ENCODE data around the gene ESRP2.

The ESRP2 gene

GRCh38 chr16:68223072-68223471, 12.9 kb downstream of the ESRP2 start:
- DNase-seq (ENCODE audit: low read depth in 1 of 2, low spot score in 1 of 2): no peak

- DNase-seq (ENCODE audit: low read depth in 1 of 2, low spot score in 1 of 2): no peak
Observed at GRCh38 chr16:68219725-68220351, 16.1 kb downstream of the ESRP2 start.

GRCh38 chr16:68217506-68217905, 18.4 kb downstream of the ESRP2 start:
- DNase-seq (ENCODE audit: low read depth in 1 of 2, low spot score in 1 of 2): no peak

GRCh38 chr16:68216240-68216639, 19.7 kb downstream of the ESRP2 start:
- no peak for DNase-seq (ENCODE audit: low read depth in 1 of 2, low spot score in 1 of 2)

- DNase-seq (ENCODE audit: low read depth in 1 of 2, low spot score in 1 of 2): no peak
Observed at GRCh38 chr16:68215302-68215701, 20.6 kb downstream of the ESRP2 start.

- no peak for DNase-seq (ENCODE audit: low read depth in 1 of 2, low spot score in 1 of 2)
Observed at GRCh38 chr16:68214726-68215125, 21.2 kb downstream of the ESRP2 start.

- DNase-seq (ENCODE audit: low read depth in 1 of 2, low spot score in 1 of 2): no peak
Observed at GRCh38 chr16:68206245-68206644, 29.7 kb downstream of the ESRP2 start.

- DNase-seq (ENCODE audit: low read depth in 1 of 2, low spot score in 1 of 2): no peak
Observed at GRCh38 chr16:68202091-68202519, 33.8 kb downstream of the ESRP2 start.

GRCh38 chr16:68200088-68200783, 35.7 kb downstream of the ESRP2 start:
- DNase-seq (ENCODE audit: low read depth in 1 of 2, low spot score in 1 of 2): no peak

- no peak for DNase-seq (ENCODE audit: low read depth in 1 of 2, low spot score in 1 of 2)
Observed at GRCh38 chr16:68197250-68197649, 38.7 kb downstream of the ESRP2 start.

GRCh38 chr16:68194251-68194650, 41.7 kb downstream of the ESRP2 start:
- no peak for DNase-seq (ENCODE audit: low read depth in 1 of 2, low spot score in 1 of 2)

- DNase-seq (ENCODE audit: low read depth in 1 of 2, low spot score in 1 of 2): no peak
Observed at GRCh38 chr16:68190736-68191510, 45.0 kb downstream of the ESRP2 start.

- DNase-seq (ENCODE audit: low read depth in 1 of 2, low spot score in 1 of 2): no peak
Observed at GRCh38 chr16:68190081-68190480, 45.8 kb downstream of the ESRP2 start.

GRCh38 chr16:68188170-68188569, 47.8 kb downstream of the ESRP2 start:
- DNase-seq (ENCODE audit: low read depth in 1 of 2, low spot score in 1 of 2): no peak

- DNase-seq (ENCODE audit: low read depth in 1 of 2, low spot score in 1 of 2): no peak
Observed at GRCh38 chr16:68187505-68187904, 48.4 kb downstream of the ESRP2 start.

- DNase-seq (ENCODE audit: low read depth in 1 of 2, low spot score in 1 of 2): no peak
Observed at GRCh38 chr16:68186877-68187276, 49.0 kb downstream of the ESRP2 start.

GRCh38 chr16:68183046-68183445, 52.9 kb downstream of the ESRP2 start:
- DNase-seq (ENCODE audit: low read depth in 1 of 2, low spot score in 1 of 2): no peak

- DNase-seq (ENCODE audit: low read depth in 1 of 2, low spot score in 1 of 2): no peak
Observed at GRCh38 chr16:68179855-68180254, 56.1 kb downstream of the ESRP2 start.

GRCh38 chr16:68179196-68179795, 56.6 kb downstream of the ESRP2 start:
- no peak for DNase-seq (ENCODE audit: low read depth in 1 of 2, low spot score in 1 of 2)
